Stimulated activated CD4-positive, alpha-beta T cell treated with anti-CD3 and anti-CD28 coated beads, Interleukin-1b, Interleukin-23, amount 100 ng/mL, for 4 hours (primary cell): Measurements from ENCODE around the gene GCNA.
A peak's percentile ranks its signal among the peaks of the same experiment; 100 is the strongest.

Source experiments
- DNase-seq, 2 donors: peaks; one replicate each; pipeline ENCODE4 v3.0.0-alpha.2; 2020; ENCODE audit warnings: low read depth in 2 of 2

GCNA gene

GRCh38 chrX:71578253-71579135 lies at the start of gene GCNA:
TSS of gene GCNA (plus strand) at chrX:71578437. CDS start at chrX:71580822, 2,385 bp downstream.
- no peak for DNase-seq

- peak in 1 of 2 donors; percentile 44 for DNase-seq
Observed at GRCh38 chrX:71532078-71532752, 46.0 kb upstream of the GCNA start.

- DNase-seq = peak; percentile 78 to 84
Observed at GRCh38 chrX:71532753-71533425, 45.3 kb upstream of the GCNA start, which contains the start of gene OGT. TSS of gene OGT (plus strand) at chrX:71533104. CDS start at chrX:71533300, 196 bp downstream.

- DNase-seq = no peak
Observed at GRCh38 chrX:71533516-71533850, 44.8 kb upstream of the GCNA start.

- peak; percentile 32 for DNase-seq
Observed at GRCh38 chrX:71533851-71534561, 44.2 kb upstream of the GCNA start.

GRCh38 chrX:71534773-71535544 lies 43.3 kb upstream of the GCNA start:
- no peak for DNase-seq

GRCh38 chrX:71536285-71536684 lies 42.0 kb upstream of the GCNA start:
- DNase-seq = no peak

GRCh38 chrX:71537743-71538142 lies 40.5 kb upstream of the GCNA start:
- no peak for DNase-seq

- no peak for DNase-seq
Observed at GRCh38 chrX:71540801-71541200, 37.4 kb upstream of the GCNA start.

- DNase-seq = no peak
Observed at GRCh38 chrX:71541210-71542022, 36.8 kb upstream of the GCNA start.

GRCh38 chrX:71542411-71542810 lies 35.8 kb upstream of the GCNA start:
- no peak for DNase-seq

GRCh38 chrX:71542825-71543224 lies 35.4 kb upstream of the GCNA start:
- DNase-seq = no peak

GRCh38 chrX:71543316-71543715 lies 34.9 kb upstream of the GCNA start:
- DNase-seq = no peak

GRCh38 chrX:71545364-71545763 lies 32.9 kb upstream of the GCNA start:
- no peak for DNase-seq

GRCh38 chrX:71546879-71547278 lies 31.4 kb upstream of the GCNA start:
- no peak for DNase-seq

GRCh38 chrX:71547339-71547738 lies 30.9 kb upstream of the GCNA start:
- no peak for DNase-seq

GRCh38 chrX:71549986-71550385 lies 28.3 kb upstream of the GCNA start:
- DNase-seq = no peak

GRCh38 chrX:71550578-71550977 lies 27.7 kb upstream of the GCNA start:
- DNase-seq = no peak

GRCh38 chrX:71556036-71556435 lies 22.2 kb upstream of the GCNA start:
- DNase-seq = no peak

- no peak for DNase-seq
Observed at GRCh38 chrX:71558920-71559319, 19.3 kb upstream of the GCNA start.
